GM10266 (cell line): ENCODE data around the gene MORN1.

Source experiments
- DNase-seq: peaks from one replicate; pipeline ENCODE4 v3.0.0; 2012; ENCODE audit errors: extremely low spot score
- TF ChIP-seq, protein P1 (sequence below): IDR thresholded peaks from 2 replicates; pipeline ENCODE4 v1.5.1; 2012; ENCODE audit warnings: mild to moderate bottlenecking, low read depth; ENCODE audit not compliant: control insufficient read depth, insufficient read depth; ENCODE audit errors: missing control alignments

Gene MORN1

GRCh38 chr1:2435091-2435490 lies 43.7 kb upstream of the MORN1 start:
- TF ChIP-seq, protein P1, sequence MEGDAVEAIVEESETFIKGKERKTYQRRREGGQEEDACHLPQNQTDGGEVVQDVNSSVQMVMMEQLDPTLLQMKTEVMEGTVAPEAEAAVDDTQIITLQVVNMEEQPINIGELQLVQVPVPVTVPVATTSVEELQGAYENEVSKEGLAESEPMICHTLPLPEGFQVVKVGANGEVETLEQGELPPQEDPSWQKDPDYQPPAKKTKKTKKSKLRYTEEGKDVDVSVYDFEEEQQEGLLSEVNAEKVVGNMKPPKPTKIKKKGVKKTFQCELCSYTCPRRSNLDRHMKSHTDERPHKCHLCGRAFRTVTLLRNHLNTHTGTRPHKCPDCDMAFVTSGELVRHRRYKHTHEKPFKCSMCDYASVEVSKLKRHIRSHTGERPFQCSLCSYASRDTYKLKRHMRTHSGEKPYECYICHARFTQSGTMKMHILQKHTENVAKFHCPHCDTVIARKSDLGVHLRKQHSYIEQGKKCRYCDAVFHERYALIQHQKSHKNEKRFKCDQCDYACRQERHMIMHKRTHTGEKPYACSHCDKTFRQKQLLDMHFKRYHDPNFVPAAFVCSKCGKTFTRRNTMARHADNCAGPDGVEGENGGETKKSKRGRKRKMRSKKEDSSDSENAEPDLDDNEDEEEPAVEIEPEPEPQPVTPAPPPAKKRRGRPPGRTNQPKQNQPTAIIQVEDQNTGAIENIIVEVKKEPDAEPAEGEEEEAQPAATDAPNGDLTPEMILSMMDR, result no peak
- DNase-seq, result no peak

DNA sequence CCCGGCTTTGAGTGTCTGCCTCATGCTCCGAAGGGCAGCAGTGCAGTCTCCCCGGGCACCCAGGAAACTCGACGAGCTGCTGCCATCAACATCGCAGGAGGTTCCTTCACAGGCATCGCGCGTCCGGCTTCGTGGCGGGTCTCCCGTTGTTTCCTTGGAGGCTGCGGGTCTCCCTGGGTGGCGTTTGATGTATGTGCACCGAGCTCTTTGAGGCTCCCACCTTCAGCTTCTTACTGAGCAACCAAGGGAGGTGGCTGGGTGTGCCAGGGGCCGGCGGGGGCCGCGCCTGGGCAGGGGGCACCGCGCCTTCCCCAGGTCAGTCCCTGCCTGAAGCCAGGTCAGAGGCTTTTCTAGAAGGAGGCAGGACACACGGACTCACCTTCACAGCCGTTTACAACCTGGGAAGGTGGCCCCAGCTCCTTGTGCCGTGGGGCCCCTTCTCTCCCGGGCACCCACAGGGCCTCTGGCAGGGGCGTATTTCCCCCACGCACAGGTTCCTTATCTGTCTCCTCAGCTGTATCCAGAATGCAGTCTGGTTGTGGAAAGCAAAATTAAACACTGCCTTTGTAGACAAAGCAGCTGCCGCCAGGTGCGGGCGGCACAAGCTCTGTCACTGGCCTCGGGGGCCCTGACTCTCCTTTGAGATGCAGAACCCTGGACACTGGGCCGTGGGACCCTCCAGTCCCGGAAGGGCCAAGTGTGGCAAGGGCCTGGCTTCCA lies 42.7 kb upstream of the MORN1 start:
- TF ChIP-seq, protein P1, result no peak
- DNase-seq, result no peak

DNA sequence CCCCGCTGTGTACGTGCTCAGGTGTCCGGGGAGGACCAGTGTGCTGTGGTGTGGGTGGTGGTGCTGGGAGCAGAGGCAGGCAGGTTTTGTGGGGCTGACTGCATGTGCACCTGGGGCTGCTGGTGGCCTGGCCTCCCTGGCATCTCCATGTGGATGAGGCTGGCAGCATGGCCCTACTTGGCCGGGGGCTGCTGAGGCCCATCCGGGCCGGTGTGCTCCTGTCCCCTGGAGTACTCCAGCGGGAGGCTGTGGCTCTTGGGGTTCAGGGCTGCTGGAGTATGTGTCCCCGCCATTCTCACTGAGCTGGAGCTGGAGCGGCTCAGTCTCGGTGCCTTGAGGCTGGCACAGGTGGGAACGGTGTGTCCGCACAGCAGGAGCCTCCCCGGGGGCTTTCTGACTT lies 41.8 kb upstream of the MORN1 start:
- TF ChIP-seq, protein P1, result no peak
- DNase-seq, result no peak

GRCh38 chr1:2432441-2432844 lies 41.1 kb upstream of the MORN1 start:
- TF ChIP-seq, protein P1, result no peak
- DNase-seq, result no peak

GRCh38 chr1:2431518-2431917 lies 40.2 kb upstream of the MORN1 start:
- DNase-seq, result no peak
- TF ChIP-seq, protein P1, result no peak

DNA sequence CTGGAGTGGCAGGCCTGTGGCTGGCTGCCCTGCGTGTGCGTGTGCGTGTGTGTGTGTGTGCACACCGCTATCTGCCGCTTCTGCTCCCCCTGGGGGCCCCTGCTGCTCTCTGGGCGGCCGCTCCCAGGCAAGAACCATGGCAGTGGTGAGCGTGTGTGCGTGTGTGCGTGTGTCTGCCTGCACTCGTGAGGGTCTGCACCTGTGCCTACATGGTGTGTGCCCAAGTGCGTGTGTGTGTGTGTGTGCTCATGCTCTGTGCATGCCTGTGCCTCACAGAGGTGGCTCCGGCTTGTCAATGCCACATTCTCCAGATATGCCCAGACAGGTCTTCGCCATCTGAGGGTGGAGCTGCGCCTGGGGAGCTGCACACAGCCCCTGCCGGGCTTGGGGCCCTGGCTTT lies 39.7 kb upstream of the MORN1 start:
- TF ChIP-seq, protein P1, result no peak
- no peak for DNase-seq

GRCh38 chr1:2430592-2430973 lies 39.2 kb upstream of the MORN1 start:
- TF ChIP-seq, protein P1, result no peak
- no peak for DNase-seq
